Osteocyte (in vitro differentiated cells): ENCODE measurements around the gene PDE4A. TPM values are rescaled to one million over a fixed set of nuclear protein-coding genes. Genes with fewer than 3 reads are reported as not detected.
A peak's percentile ranks its signal among the peaks of the same experiment; 100 is the strongest.
"Not testable (repeated sequence)": the region's sequence is repeated elsewhere in the genome, so short reads cannot be mapped to it uniquely, and the experiment has no call there.

Experiments used
- DNase-seq: peaks from one replicate; pipeline ENCODE4 v3.0.0; 2021; ENCODE audit warnings: mixed read lengths; ENCODE audit not compliant: unreplicated experiment; ENCODE audit errors: extremely low spot score
- H3K27ac Mint-ChIP-seq: one replicate; pipeline ENCODE4 v1.8.0; 2021; ENCODE audit warnings: mild to moderate bottlenecking, mixed read lengths; ENCODE audit not compliant: unreplicated experiment
- H3K27me3 Mint-ChIP-seq: one replicate; pipeline ENCODE4 v1.8.0; 2021; ENCODE audit warnings: mixed read lengths; ENCODE audit not compliant: unreplicated experiment
- H3K36me3 Mint-ChIP-seq: one replicate; pipeline ENCODE4 v1.8.0; 2021; ENCODE audit warnings: mixed read lengths; ENCODE audit not compliant: unreplicated experiment
- H3K4me1 Mint-ChIP-seq: one replicate; pipeline ENCODE4 v1.8.0; 2021; ENCODE audit warnings: mixed read lengths; ENCODE audit not compliant: unreplicated experiment
- H3K4me3 Mint-ChIP-seq: one replicate; pipeline ENCODE4 v1.8.0; 2021; ENCODE audit warnings: mild to moderate bottlenecking, moderate library complexity, mixed read lengths; ENCODE audit not compliant: unreplicated experiment
- H3K9me3 Mint-ChIP-seq: one replicate; pipeline ENCODE4 v1.8.0; 2021; ENCODE audit warnings: mixed read lengths; ENCODE audit not compliant: unreplicated experiment
- CTCF ChIP-seq: fragments of 200-600 bp; sonication (generic); IDR thresholded peaks from 2 replicates; pipeline ENCODE4 v1.5.0; 2021; ENCODE audit warnings: antibody characterized with exemption, mild to moderate bottlenecking, moderate library complexity
- total RNA-seq: library from RNA; stranded (reverse); gene quantifications from 2 replicates; pipeline ENCODE4 v1.2.1, GENCODE V29; 2021

The PDE4A gene
- total RNA-seq, 1 donor from 2014 or later, result 12.7 TPM

GRCh38 chr19:10460714-10461046, 40.3 kb downstream of the PDE4A start:
- DNase-seq, result no peak
- Mint-ChIP-seq H3K36me3 (peaks cover 2% of the 10 kb centered on the region), H3K4me3 (no peak overlapping the region), H3K27ac (no peak overlapping the region), H3K9me3 (no peaks in the 10 kb centered on the region), H3K27me3 (no peaks in the 10 kb centered on the region), H3K4me1 (peaks cover 7% of the 10 kb centered on the region)
- TF ChIP-seq CTCF, result no peak

- H3K9me3 Mint-ChIP-seq, result no peaks in the 10 kb centered on the region
- H3K27me3 Mint-ChIP-seq, result no peaks in the 10 kb centered on the region
- no peak overlapping the region for H3K27ac Mint-ChIP-seq
- H3K36me3 Mint-ChIP-seq, result peaks cover 2% of the 10 kb centered on the region
- H3K4me3 Mint-ChIP-seq, result peak overlapping the region; percentile 62
- DNase-seq, result peak; percentile 97
- peaks cover 7% of the 10 kb centered on the region for H3K4me1 Mint-ChIP-seq
- no peak for TF ChIP-seq CTCF
Measured at GRCh38 chr19:10461047-10461949, 41.0 kb downstream of the PDE4A start.

GRCh38 chr19:10462042-10462441, 41.7 kb downstream of the PDE4A start:
- H3K36me3 Mint-ChIP-seq, H3K27me3 Mint-ChIP-seq, H3K27ac Mint-ChIP-seq, H3K9me3 Mint-ChIP-seq, H3K4me1 Mint-ChIP-seq, DNase-seq: not testable (repeated sequence)
- peak overlapping the region; percentile 38 for H3K4me3 Mint-ChIP-seq

- H3K27me3 Mint-ChIP-seq, result no peaks in the 10 kb centered on the region
- peaks cover 2% of the 10 kb centered on the region for H3K36me3 Mint-ChIP-seq
- H3K4me3 Mint-ChIP-seq, result no peak overlapping the region
- peaks cover 7% of the 10 kb centered on the region for H3K4me1 Mint-ChIP-seq
- DNase-seq, result no peak
- no peak overlapping the region for H3K27ac Mint-ChIP-seq
- H3K9me3 Mint-ChIP-seq, result no peaks in the 10 kb centered on the region
- no peak for TF ChIP-seq CTCF
Measured at GRCh38 chr19:10462557-10462956, 42.2 kb downstream of the PDE4A start.

GRCh38 chr19:10464456-10464855, 44.1 kb downstream of the PDE4A start:
- no peak for DNase-seq
- Mint-ChIP-seq H3K27ac (no peak overlapping the region), H3K9me3 (no peaks in the 10 kb centered on the region), H3K36me3 (peaks cover 2% of the 10 kb centered on the region), H3K27me3 (no peaks in the 10 kb centered on the region), H3K4me3 (no peak overlapping the region), H3K4me1 (peaks cover 7% of the 10 kb centered on the region)
- no peak for TF ChIP-seq CTCF
